Fibroblast of skin of back (primary cell): ENCODE data around the gene INHBA.

ENCODE experiments used
- DNase-seq: peaks from one replicate; pipeline ENCODE4 v3.0.0-alpha.2; 2013

The INHBA gene

DNA sequence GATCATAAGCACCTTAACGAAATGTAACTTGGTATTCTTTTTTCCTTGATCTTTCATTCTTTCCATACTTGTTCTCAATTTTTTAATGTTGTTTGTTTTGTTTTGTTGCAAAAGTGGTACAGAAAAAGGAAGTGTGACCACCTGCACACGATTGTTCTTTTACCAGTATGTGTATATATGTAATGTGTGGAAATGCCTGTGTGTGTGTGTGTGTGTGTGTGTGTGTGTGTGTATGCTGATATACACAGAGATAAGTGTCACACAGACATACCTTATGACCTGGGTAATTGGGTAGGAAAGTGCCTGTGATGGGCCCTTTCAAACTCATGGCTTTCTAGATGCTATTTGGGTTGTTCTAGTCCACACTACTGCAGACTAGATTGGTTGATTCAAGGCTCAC is 14.0 kb downstream of the INHBA start:
- peak; percentile 28 for DNase-seq

DNA sequence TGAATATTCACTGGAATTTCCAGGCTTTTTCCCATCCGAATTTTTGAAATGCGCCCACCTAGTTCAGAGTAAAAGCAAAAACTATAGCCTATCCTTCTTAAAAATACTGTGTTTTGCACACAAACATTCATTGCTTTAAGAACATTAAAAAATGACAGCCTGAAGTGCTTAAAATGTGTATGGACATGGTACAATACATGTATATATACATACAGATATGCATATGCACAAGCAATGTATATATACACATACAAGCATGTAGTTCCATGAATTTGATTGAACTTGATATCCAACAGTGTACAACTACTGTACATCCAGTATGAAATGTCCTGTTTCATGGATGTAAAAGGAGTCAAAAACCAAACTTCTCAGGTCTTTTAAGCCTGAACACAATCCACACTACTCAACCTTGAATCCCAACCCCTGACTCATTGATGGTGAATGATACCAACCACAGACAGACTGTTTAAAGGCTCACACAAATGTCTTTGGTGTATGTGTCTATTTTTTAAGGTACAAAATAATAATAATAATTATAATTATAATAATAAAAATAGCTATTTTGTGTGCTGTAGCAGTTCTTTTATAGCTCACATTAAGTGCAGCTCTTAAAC is 14.8 kb downstream of the INHBA start:
- peak; percentile 72 for DNase-seq

DNA sequence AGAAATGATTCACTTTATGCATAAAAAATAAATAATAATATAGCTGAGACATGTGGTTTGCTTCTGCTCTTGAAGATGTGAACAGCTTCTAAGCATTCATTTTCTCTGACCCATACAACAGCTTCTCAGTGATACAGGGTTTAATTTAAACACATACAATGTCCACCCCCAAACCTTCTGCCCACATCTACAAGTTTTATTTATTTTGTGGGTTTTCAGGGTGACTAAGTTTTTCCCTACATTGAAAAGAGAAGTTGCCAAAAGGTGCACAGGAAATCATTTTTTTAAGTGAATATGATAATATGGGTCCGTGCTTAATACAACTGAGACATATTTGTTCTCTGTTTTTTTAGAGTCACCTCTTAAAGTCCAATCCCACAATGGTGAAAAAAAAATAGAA is 17.2 kb downstream of the INHBA start:
- DNase-seq: peak; percentile 82

DNA sequence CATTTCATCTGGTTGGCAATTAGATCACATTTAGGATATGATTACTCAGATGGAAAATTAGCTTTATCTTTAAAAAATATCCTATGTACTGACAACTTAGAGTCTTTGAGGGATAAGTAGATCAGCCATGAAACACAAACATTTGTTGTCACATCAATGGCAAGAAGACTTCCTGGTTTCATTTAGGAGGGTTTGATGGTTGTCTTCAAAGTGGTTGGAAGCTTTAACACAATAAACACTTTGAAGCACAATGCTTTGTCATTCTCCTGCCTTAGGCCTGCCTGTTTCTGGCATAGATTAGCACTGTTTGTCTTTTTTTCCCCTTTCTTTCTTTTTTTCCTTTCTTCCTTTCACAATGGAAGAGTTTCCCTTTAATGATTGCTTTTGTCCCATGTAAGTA is 20.5 kb downstream of the INHBA start:
- DNase-seq: peak; percentile 63

DNA sequence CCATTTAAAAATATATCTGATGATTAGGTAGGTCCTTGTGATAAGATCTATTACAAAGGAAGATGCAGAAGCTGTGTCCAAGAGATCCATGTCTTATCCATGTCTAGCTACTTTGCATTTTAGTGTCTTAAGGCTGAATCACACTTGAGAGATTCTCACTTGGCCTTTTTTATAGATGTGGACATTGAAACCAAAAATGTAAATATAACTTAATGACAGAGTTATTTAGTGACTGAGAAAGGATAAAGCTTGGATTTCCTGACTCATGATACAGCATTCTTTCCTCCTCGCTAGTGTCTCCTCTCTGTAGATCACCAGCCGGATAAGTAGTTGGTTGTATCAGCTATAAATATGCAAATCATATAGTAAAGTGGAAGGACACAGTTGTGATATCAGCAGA is 23.3 kb downstream of the INHBA start:
- peak; percentile 91 for DNase-seq

DNA sequence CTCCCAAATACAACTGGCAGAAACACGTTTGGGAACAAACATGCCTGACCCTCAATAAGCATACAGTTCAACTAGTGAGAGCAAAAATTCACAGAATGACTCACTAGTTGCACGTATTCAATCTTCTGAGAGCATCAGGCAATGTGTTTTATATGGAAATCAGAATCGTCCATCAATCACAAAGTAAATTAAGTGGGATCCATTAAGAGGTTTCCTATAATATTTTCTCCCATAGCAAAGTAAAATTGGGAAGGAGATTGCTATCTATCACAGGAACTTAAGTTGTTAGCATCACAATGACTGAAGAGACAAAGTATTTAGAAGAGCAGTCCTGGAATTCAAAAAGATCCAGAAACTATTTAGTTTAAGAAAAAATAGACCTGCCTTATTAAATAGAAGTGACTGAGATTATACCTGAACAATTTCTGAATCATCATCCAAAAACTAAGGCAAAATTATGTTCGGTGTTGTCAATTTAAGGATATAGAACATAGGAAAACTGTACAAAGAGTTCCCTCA is 28.3 kb downstream of the INHBA start:
- peak; percentile 21 for DNase-seq

DNA sequence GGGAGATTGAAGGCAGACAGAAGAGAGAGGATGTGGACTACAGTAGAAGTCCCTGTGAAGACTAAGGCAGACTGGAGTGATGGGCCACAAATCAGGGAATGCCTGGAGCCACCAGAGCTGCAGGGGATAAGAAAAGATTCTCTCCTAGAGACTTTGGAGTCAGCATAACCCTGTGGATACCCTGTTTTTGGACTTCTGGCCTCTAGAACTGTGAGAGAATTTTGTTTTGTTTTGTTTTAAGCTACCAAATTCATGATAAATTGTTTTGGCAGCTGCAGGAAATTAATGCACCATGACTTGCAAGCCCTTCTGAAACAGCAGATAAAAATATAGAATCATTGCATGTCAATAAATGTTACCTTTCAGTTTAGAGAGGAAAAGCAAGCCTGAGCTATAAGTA is 41.3 kb downstream of the INHBA start:
- peak; percentile 67 for DNase-seq

DNA sequence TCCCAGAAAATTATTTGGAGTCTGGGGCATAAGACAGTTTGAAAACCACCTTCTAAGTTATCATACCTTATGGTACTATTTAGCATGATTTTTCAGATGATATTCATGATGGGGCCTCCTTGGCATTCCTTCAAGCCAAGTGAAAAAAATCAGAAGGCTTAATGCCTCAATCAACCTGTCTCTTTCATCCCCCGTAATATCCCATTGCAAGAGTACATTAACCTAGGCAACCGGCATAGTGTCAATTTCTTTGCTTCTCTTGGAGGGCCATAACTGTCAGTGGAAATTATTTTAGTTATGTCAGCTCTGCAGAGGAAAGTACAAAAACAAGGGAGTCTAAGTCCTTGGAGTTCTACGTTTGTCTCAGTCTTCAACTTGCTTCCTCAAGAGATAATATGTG is 43.4 kb downstream of the INHBA start:
- DNase-seq: no peak

DNA sequence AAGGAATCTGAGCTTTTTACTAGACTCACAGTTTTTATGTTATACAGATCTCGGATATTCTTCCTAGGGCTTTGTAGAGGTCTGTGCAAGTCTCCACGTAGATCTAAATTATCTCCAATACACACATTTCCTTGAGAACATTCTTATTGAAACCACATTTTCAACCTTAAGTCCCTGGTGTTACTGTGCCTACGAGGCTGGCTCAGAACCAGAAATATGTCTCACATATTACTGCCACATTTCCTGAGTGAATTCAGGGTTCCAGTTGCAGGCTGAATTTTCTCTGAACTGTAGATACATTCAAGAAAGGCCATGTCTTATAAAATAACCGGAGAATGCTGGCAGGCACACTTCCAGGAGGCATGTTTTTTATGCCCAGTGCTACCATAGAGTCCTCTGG is 46.5 kb downstream of the INHBA start:
- peak; percentile 81 for DNase-seq

DNA sequence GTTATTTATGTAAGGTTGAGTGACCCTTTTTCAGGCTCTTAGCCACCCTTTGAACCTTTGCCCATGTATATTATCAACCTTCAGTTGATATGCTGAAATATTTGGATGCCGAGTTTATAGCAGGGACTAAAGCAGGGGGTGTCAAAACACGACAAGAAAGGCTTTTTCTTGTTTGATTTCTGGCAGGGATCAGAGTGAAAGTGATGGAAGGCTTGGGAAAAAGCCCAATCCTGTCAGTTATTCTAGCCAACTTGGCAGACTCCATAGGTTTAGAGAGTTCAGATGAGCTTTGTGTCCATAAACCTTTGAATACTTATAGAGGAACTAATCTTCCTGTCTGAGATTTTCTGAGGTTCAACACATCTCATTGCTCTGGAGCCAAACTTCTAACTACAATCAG is 47.5 kb downstream of the INHBA start:
- DNase-seq: no peak

DNA sequence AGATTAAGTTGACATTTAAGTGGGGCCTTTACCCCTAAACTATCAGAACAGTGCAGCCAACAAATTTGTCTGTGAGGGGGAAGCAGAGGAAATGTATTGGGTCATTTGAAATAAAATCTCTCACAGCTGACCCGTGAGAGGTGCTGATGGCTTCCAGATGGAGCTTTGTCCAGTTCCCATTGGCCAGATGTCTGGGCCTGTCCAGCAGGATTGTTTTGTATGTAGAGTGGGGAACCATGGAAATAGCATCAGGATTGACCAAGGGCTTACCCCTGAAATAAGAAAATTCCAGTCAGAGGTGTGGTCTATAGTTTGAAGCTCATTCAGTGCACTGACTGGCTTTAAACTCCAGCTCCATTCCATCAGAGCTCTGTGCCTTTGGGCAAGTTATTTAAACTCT is 50.6 kb downstream of the INHBA start:
- no peak for DNase-seq

DNA sequence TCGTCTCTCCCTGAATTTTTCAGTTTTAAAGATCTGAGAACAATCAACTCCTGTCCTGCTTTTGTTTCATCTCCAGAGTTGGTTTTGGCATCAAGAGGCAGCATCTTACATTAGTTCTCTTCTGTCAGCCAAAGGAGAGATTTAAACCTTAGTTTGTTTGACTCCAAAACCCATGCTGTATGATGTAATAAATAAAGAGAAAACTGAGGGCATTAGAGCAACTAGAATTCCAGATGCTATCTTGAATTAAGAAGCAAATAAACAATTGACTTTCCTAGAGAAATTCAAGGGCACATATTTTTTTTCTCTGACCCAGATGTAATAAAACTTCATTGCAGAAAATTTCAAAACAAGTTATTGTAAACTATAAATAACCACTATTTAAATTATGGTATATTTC is 54.4 kb downstream of the INHBA start:
- DNase-seq: no peak

DNA sequence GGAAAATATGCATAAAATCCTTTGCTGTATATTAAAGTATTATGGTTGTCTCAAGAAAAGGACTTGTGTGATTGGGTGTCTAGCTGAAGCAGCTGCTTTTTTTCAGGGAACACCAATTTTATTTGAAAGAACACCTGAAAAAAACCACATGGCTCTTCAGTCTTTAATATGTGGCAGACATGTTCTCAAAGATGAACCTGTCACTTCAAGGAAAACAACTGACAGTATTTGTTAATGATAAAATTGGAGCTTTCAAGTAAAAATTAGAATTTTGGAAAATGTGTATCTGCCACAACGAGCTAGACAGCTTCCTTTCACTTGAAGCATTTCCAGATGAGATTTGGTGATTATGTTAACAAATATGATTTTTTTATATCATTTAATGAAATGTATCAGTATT is 59.3 kb downstream of the INHBA start:
- no peak for DNase-seq

DNA sequence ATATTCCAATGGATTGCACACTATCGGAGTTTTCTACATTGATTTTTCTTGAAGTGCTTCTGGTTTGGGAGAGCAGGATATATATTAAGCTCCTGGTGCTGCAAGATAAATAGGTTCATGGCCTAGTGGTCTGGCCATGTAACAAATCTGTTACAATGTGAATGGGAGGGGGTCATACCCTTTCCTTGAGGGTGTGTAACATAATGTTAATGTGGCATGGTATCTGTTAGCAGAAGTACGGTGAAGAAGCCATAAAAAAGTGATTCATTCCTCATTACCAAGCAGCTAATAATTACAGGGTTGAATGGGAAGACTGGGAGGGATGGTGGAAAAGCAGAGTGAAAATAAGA is 61.2 kb downstream of the INHBA start:
- no peak for DNase-seq

DNA sequence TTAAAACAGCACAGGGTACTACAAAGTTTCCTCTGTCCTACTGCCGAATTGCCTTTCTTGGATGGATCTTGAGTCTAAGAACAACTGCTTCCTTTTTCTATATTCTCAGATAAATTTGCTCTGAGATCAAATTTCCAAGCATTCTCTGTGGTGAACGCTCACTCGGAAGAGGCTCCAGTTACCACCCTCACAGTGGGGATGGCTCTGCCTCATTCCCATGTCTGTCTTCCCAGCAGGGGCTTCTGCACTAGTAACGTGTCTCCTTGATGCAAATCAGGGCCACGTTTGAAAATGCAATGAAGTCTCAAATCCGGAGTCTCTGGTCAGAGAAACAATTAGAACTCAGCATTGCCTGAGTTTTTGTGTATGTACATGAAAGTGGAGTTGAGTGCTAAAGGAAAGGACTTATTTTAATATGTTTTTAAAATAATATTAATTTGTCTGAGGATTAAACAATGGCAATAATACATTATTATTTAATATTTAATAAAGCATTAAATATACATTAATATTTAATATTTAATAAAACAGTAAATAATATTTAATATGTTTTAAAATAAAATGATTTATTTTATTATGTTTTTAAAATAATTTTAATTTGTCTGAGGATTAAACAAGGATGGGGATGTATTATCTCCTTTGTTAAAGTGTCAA is 61.8 kb downstream of the INHBA start:
- DNase-seq: peak; percentile 69

DNA sequence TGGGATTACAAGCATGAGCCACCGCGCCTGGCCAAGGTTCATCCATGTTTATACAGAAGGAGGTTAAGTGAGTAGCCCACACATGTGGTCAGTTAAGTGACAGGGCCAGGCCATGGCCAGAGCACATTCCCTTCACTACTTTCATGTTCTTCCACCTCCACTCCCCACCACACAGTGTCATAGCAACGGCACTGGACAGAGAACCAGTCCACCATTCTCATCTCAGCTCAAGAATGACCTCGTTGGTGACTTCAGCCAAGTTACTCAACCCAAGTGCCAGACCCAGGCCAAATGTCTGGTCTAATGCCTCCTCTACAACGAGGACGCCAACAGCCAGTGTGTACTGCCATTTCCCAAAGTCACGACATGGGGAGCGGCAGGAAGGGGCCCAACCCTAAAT is 62.4 kb downstream of the INHBA start:
- no peak for DNase-seq

DNA sequence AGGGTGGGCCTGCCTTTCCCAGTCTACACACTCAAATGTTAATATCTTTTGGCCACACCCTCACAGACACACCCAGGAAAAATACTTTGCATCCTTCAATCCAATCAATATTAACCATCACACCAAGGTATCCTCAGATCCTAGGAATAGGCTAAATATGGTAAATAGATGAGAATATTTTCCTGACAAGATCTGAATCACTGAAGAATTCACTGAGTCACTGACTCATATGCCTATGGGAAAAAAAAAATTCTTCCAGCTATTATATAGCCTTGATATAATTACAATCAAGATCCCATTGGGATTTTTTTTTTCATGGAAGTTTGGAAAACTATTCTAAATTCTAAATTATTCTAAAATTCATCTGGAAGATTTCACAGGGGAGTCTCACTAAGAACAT is 65.8 kb downstream of the INHBA start:
- DNase-seq: peak; percentile 87
